ENCODE measurements around the gene DNAJA4. TPM values are rescaled to one million over a fixed set of nuclear protein-coding genes. Genes with fewer than 3 reads are reported as not detected.

Gene DNAJA4
- total RNA-seq, 1 donor from 2014 or later = 39.7 TPM

- intact Hi-C loops (cut with micrococcal nuclease) = no loop called here
Observed at GRCh38 chr15:78313383-78313782, 49.0 kb downstream of the DNAJA4 start.

GRCh38 chr15:78314181-78314581, 49.8 kb downstream of the DNAJA4 start:
- intact Hi-C loops (cut with micrococcal nuclease) = no loop called here

GRCh38 chr15:78315686-78316282, 51.4 kb downstream of the DNAJA4 start:
- intact Hi-C loops (cut with micrococcal nuclease) = no loop called here

- intact Hi-C loops (cut with micrococcal nuclease) = no loop called here
Observed at GRCh38 chr15:78316283-78317083, 52.1 kb downstream of the DNAJA4 start.

- intact Hi-C loops (cut with micrococcal nuclease) = no loop called here
Observed at GRCh38 chr15:78317145-78317836, 52.9 kb downstream of the DNAJA4 start.

GRCh38 chr15:78319588-78319987, 55.2 kb downstream of the DNAJA4 start:
- intact Hi-C loops (cut with micrococcal nuclease) = no loop called here

- intact Hi-C loops (cut with micrococcal nuclease) = no loop called here
Observed at GRCh38 chr15:78320183-78320582, 55.8 kb downstream of the DNAJA4 start.

GRCh38 chr15:78321041-78321570, 56.7 kb downstream of the DNAJA4 start:
- intact Hi-C loops (cut with micrococcal nuclease) = no loop called here

- intact Hi-C loops (cut with micrococcal nuclease) = no loop called here
Observed at GRCh38 chr15:78321786-78322185, 57.4 kb downstream of the DNAJA4 start.

GRCh38 chr15:78322243-78322642, 57.9 kb downstream of the DNAJA4 start:
- intact Hi-C loops (cut with micrococcal nuclease) = no loop called here

- intact Hi-C loops (cut with micrococcal nuclease) = no loop called here
Observed at GRCh38 chr15:78322724-78323521, 58.6 kb downstream of the DNAJA4 start.

GRCh38 chr15:78323693-78324092, 59.3 kb downstream of the DNAJA4 start:
- intact Hi-C loops (cut with micrococcal nuclease) = no loop called here

GRCh38 chr15:78324144-78324543, 59.8 kb downstream of the DNAJA4 start:
- intact Hi-C loops (cut with micrococcal nuclease) = no loop called here

GRCh38 chr15:78325092-78325843, 60.9 kb downstream of the DNAJA4 start:
- intact Hi-C loops (cut with micrococcal nuclease) = no loop called here

GRCh38 chr15:78327466-78327865, 63.1 kb downstream of the DNAJA4 start:
- intact Hi-C loops (cut with micrococcal nuclease) = no loop called here

- intact Hi-C loops (cut with micrococcal nuclease) = no loop called here
Observed at GRCh38 chr15:78329625-78330024, 65.3 kb downstream of the DNAJA4 start.

Data from T-helper 1 cell treated with Interleukin-12 subunit alpha and Interleukin-12 subunit beta and Interleukin-4 antibody, amounts not matched to agents 30 ng/mL and 1 ng/mL, for 36 hours (primary cell).